Measurements from ENCODE around the gene TAF4B. TPM values are rescaled to one million over a fixed set of nuclear protein-coding genes. Genes with fewer than 3 reads are reported as not detected.
"Not testable (repeated sequence)": the region's sequence is repeated elsewhere in the genome, so short reads cannot be mapped to it uniquely, and the experiment has no call there.

Gene TAF4B
- total and polyA plus RNA-seq, 9 of the 15 experiments (the other 6 are each of a cell fraction or from before 2014, with no cell fraction given) = 4.5 to 25.3 (median 20.5) TPM

GRCh38 chr18:26237363-26237762, 11.1 kb downstream of the TAF4B start:
- CTCF ChIA-PET (ENCODE audit: low intra/inter-chr PET ratio); BruUV-seq (replicated peaks); H4K20me1 ChIP-seq (replicated peaks; ENCODE audit: control insufficient read depth, insufficient read depth, low read length); H3K4me2 ChIP-seq (ENCODE audit: insufficient read depth, low read length); H3K9me1 ChIP-seq (ENCODE audit: control insufficient read depth, insufficient read depth, low read length); intact Hi-C loops (cut with micrococcal nuclease); H3K9me3 ChIP-seq (replicated peaks; ENCODE audit: control insufficient read depth, insufficient read depth, low read depth, low read length); H3K4me1 ChIP-seq (replicated peaks in 1 of 2; ENCODE audit: control insufficient read depth in 2 of 2, insufficient read depth in 2 of 2, low read length in 2 of 2); H3K4me3 ChIP-seq; DNase-seq (ENCODE audit: extremely low read depth in 1 of 4, low spot score in 3 of 4); H2AFZ ChIP-seq (ENCODE audit: low read depth, low read length); in situ Hi-C loops (cut with MboI); ATAC-seq; H3K27me3 ChIP-seq (ENCODE audit: control insufficient read depth in 2 of 2, insufficient read depth in 2 of 2, low read length in 2 of 2); H3K27ac ChIP-seq (ENCODE audit: extremely low read depth, low read depth, low read length); H3K9ac ChIP-seq (ENCODE audit: insufficient read depth in 1 of 2, low read depth in 2 of 2, low read length in 2 of 2); FAIRE-seq; H3K36me3 ChIP-seq (ENCODE audit: control insufficient read depth, insufficient read depth, low read length): not testable (repeated sequence)
- WGBS (ENCODE audit: insufficient coverage, low coverage, missing lambda C conversion rate) = 22% methylated on average over 2 of the region's 2 CpGs
- peak; percentile 24; the same call in 1 of the 2 replicates for TF ChIP-seq CBFA2T2 (conservative IDR thresholded peaks at IDR 0.05)
- TF ChIP-seq TAL1 (IDR thresholded peaks at IDR 0.05) = peak; percentile 25; the same call in 1 of the 2 replicates
- TF ChIP-seq CBFA2T3 (IDR thresholded peaks at IDR 0.05) = peak; percentile 61
- peaks cover 29% of the 10 kb centered on the region for H3K79me2 ChIP-seq (ENCODE audit: control insufficient read depth, insufficient read depth, low read length)
- POLR2A ChIA-PET = interaction anchor here (0.8 kb wide), 1 partner anchor 11 kb away, joined by 4 read pairs; the partner anchor contains the start of gene TAF4B

- H3K27me3 ChIP-seq (ENCODE audit: control insufficient read depth in 2 of 2, insufficient read depth in 2 of 2, low read length in 2 of 2); DNase-seq (ENCODE audit: extremely low read depth in 1 of 4, low spot score in 3 of 4); H3K9me3 ChIP-seq (replicated peaks; ENCODE audit: control insufficient read depth, insufficient read depth, low read depth, low read length); BruUV-seq (replicated peaks); H4K20me1 ChIP-seq (replicated peaks; ENCODE audit: control insufficient read depth, insufficient read depth, low read length); H3K27ac ChIP-seq (ENCODE audit: extremely low read depth, low read depth, low read length); H3K36me3 ChIP-seq (ENCODE audit: control insufficient read depth, insufficient read depth, low read length); ATAC-seq; H3K4me2 ChIP-seq (ENCODE audit: insufficient read depth, low read length); POLR2A ChIA-PET; H3K4me3 ChIP-seq; intact Hi-C loops (cut with micrococcal nuclease); H3K9me1 ChIP-seq (ENCODE audit: control insufficient read depth, insufficient read depth, low read length); FAIRE-seq; H3K9ac ChIP-seq (ENCODE audit: insufficient read depth in 1 of 2, low read depth in 2 of 2, low read length in 2 of 2); in situ Hi-C loops (cut with MboI); H2AFZ ChIP-seq (ENCODE audit: low read depth, low read length); H3K4me1 ChIP-seq (replicated peaks in 1 of 2; ENCODE audit: control insufficient read depth in 2 of 2, insufficient read depth in 2 of 2, low read length in 2 of 2); CTCF ChIA-PET (ENCODE audit: low intra/inter-chr PET ratio): not testable (repeated sequence)
- WGBS (ENCODE audit: insufficient coverage, low coverage, missing lambda C conversion rate) = 90% methylated on average over 3 of the region's 4 CpGs
- peaks cover 18% of the 10 kb centered on the region for H3K79me2 ChIP-seq (ENCODE audit: control insufficient read depth, insufficient read depth, low read length)
- TF ChIP-seq ZNF146 (CRISPR knock-in tag; IDR thresholded peaks at IDR 0.05; ENCODE audit: unreplicated experiment) (peak; percentile 71), KDM1A (IDR thresholded peaks at IDR 0.05) (peak; percentile 25 to 56; a peak in 2 of 4 replicates), BCOR (IDR thresholded peaks at IDR 0.05) (peak; percentile 75)
Observed at GRCh38 chr18:26238718-26239117, 12.5 kb downstream of the TAF4B start.
